H1 (cell line): ENCODE results near the gene EPN3. TPM values are rescaled to one million over a fixed set of nuclear protein-coding genes. Genes with fewer than 3 reads are reported as not detected.

ENCODE experiments used
- CTCF ChIA-PET: fragments of 300-600 bp; sonication (Branson Sonifier 250); formaldehyde crosslinking; loops from one replicate; lab custom pipeline; 2021; ENCODE audit not compliant: partially characterized antibody; lab: Charles Lee
- POLR2A ChIA-PET: fragments of 300-600 bp; sonication (Branson Sonifier 250); formaldehyde crosslinking; loops from one replicate; lab custom pipeline; 2021; ENCODE audit warnings: inconsistent platforms; ENCODE audit not compliant: partially characterized antibody; lab: Charles Lee
- DNase-seq, 2 experiments: peaks; one replicate each; pipeline versions ENCODE4 v3.0.0 to v3.0.0-alpha.2; 2010 to 2022; ENCODE audit warnings: low spot score in 2 of 2, low read depth in 1 of 2, mixed read lengths in 1 of 2
- FAIRE-seq: peaks from 2 replicates; lab custom pipeline; 2011; peaks lifted over from hg19 to GRCh38; lab: Jason Lieb, UNC
- H2AFZ ChIP-seq: 2 replicates; pipeline ENCODE4 v1.8.1; 2012; ENCODE audit warnings: low read length, inconsistent platforms
- H2AK5ac ChIP-seq: 2 replicates; pipeline ENCODE4 v1.6.1; 2013; ENCODE audit warnings: low read depth, low read length
- H2BK120ac ChIP-seq: replicated peaks from 2 replicates; pipeline ENCODE3; 2013; ENCODE audit warnings: low read depth, low read length, inconsistent platforms
- H2BK12ac ChIP-seq: 2 replicates; pipeline ENCODE4 v1.6.1; 2013; ENCODE audit warnings: low read depth, low read length
- H2BK15ac ChIP-seq: 2 replicates; pipeline ENCODE4 v1.6.1; 2013; ENCODE audit warnings: low read length
- H2BK20ac ChIP-seq: 2 replicates; pipeline ENCODE4 v1.6.1; 2013; ENCODE audit warnings: low read length
- H2BK5ac ChIP-seq: 2 replicates; pipeline ENCODE4 v1.6.1; 2013; ENCODE audit warnings: low read depth, low read length
- H3K14ac ChIP-seq: 2 replicates; pipeline ENCODE4 v1.6.1; 2013; ENCODE audit warnings: inconsistent platforms; ENCODE audit not compliant: insufficient read length
- H3K18ac ChIP-seq: 2 replicates; pipeline ENCODE4 v1.6.1; 2013; ENCODE audit warnings: low read length; ENCODE audit errors: extremely low read depth
- H3K23ac ChIP-seq: 2 replicates; pipeline ENCODE4 v1.6.1; 2013; ENCODE audit warnings: inconsistent platforms; ENCODE audit not compliant: insufficient read length
- H3K23me2 ChIP-seq: 2 replicates; pipeline ENCODE4 v1.6.1; 2013; ENCODE audit warnings: low read depth, low read length
- H3K27ac ChIP-seq: 2 replicates; pipeline ENCODE4 v1.6.1; 2011; ENCODE audit warnings: low read depth, low read length, inconsistent platforms
- H3K27me3 ChIP-seq, 4 experiments: replicated peaks in 1 of 4; 1 replicate in 1 of 4; 2 replicates in 3 of 4; pipeline versions ENCODE4 v1.6.1 to v1.8.1; 2011 to 2013; ENCODE audit warnings: low read length in 3 of 4, mild to moderate bottlenecking in 3 of 4, inconsistent platforms in 2 of 4, mixed read lengths in 2 of 4, moderate library complexity in 1 of 4; ENCODE audit not compliant: control insufficient read depth in 3 of 4, insufficient read depth in 3 of 4; ENCODE audit errors: extremely low read depth in 1 of 4
- H3K36me3 ChIP-seq, 4 experiments: 2 replicates each; pipeline versions ENCODE4 v1.6.1 to v1.8.1; 2011 to 2013; ENCODE audit warnings: mild to moderate bottlenecking in 4 of 4, low read length in 3 of 4, moderate library complexity in 2 of 4, control low read depth in 1 of 4, inconsistent platforms in 1 of 4; ENCODE audit not compliant: insufficient read depth in 4 of 4, control insufficient read depth in 2 of 4
- H3K4ac ChIP-seq: replicated peaks from 2 replicates; pipeline ENCODE3; 2013; ENCODE audit warnings: low read length, low read depth, mixed read lengths, inconsistent platforms; ENCODE audit not compliant: insufficient read length
- H3K4me1 ChIP-seq, 4 experiments: replicated peaks in 1 of 4; 1 replicate in 1 of 4; 2 replicates in 3 of 4; pipeline versions ENCODE4 v1.6.1 to v1.8.1; 2011 to 2013; ENCODE audit warnings: low read length in 3 of 4, inconsistent platforms in 2 of 4, mixed read lengths in 1 of 4; ENCODE audit not compliant: insufficient read depth in 4 of 4, control insufficient read depth in 3 of 4
- H3K4me2 ChIP-seq, 2 experiments: 2 replicates each; pipeline versions ENCODE4 v1.6.1 to v1.8.1; 2011 to 2013; ENCODE audit warnings: low read depth in 2 of 2, low read length in 2 of 2, control low read depth in 1 of 2, inconsistent platforms in 1 of 2, mild to moderate bottlenecking in 1 of 2; ENCODE audit not compliant: insufficient read depth in 1 of 2
- H3K4me3 ChIP-seq, 4 experiments: fragments of 200-600, 300-600 bp in 1 of 4; sonication (generic), shearing (Covaris generic), sonication (Bioruptor Twin) in 1 of 4; 2 replicates each; pipeline versions ENCODE4 v1.5.1 to v1.8.1; 2011 to 2016; ENCODE audit warnings: low read length in 4 of 4, low read depth in 3 of 4, control low read depth in 2 of 4, inconsistent platforms in 2 of 4, mild to moderate bottlenecking in 2 of 4, mixed read lengths in 1 of 4, moderate library complexity in 1 of 4; ENCODE audit not compliant: insufficient read depth in 2 of 4; ENCODE audit errors: extremely low read depth in 1 of 4
- H3K56ac ChIP-seq: replicated peaks from 2 replicates; pipeline ENCODE3; 2013; ENCODE audit warnings: low read depth, mild to moderate bottlenecking, mixed read lengths, low read length, inconsistent platforms; ENCODE audit not compliant: insufficient read length
- H3K79me1 ChIP-seq: 2 replicates; pipeline ENCODE4 v1.6.1; 2013; ENCODE audit warnings: low read depth, low read length, control low read depth
- H3K79me2 ChIP-seq, 2 experiments: 2 replicates each; pipeline versions ENCODE4 v1.6.1 to v1.8.1; 2012 to 2013; ENCODE audit warnings: low read length in 2 of 2, mild to moderate bottlenecking in 2 of 2, inconsistent platforms in 1 of 2; ENCODE audit not compliant: insufficient read depth in 2 of 2, control insufficient read depth in 1 of 2
- H3K9ac ChIP-seq, 4 experiments: replicated peaks in 1 of 4; 1 replicate in 1 of 4; 2 replicates in 3 of 4; pipeline versions ENCODE4 v1.6.1 to v1.8.1; 2011 to 2013; ENCODE audit warnings: low read depth in 3 of 4, low read length in 3 of 4, control low read depth in 2 of 4, mild to moderate bottlenecking in 2 of 4, moderate library complexity in 2 of 4, inconsistent platforms in 1 of 4; ENCODE audit errors: extremely low read depth in 1 of 4
- H3K9me3 ChIP-seq, 2 experiments: 2 replicates each; pipeline versions ENCODE4 v1.6.1 to v1.8.1; 2012 to 2013; ENCODE audit warnings: mild to moderate bottlenecking in 2 of 2, moderate library complexity in 2 of 2, control low read depth in 1 of 2, inconsistent platforms in 1 of 2, low read depth in 1 of 2, low read length in 1 of 2, mixed read lengths in 1 of 2; ENCODE audit not compliant: insufficient read depth in 2 of 2
- H4K20me1 ChIP-seq, 2 experiments: replicated peaks in 1 of 2; 2 replicates each; pipeline versions ENCODE3 to v1.8.1; 2011 to 2013; ENCODE audit warnings: inconsistent platforms in 2 of 2, low read length in 2 of 2, mild to moderate bottlenecking in 1 of 2; ENCODE audit not compliant: insufficient read depth in 2 of 2, control insufficient read depth in 1 of 2
- H4K5ac ChIP-seq: 2 replicates; pipeline ENCODE4 v1.6.1; 2013; ENCODE audit warnings: low read length, low read depth, mixed read lengths, inconsistent platforms; ENCODE audit not compliant: insufficient read length
- H4K8ac ChIP-seq: 2 replicates; pipeline ENCODE4 v1.8.0; 2013; ENCODE audit warnings: mild to moderate bottlenecking, moderate library complexity, low read length, inconsistent platforms; ENCODE audit not compliant: insufficient read depth; ENCODE audit errors: extremely low read depth
- H4K91ac ChIP-seq: replicated peaks from 2 replicates; pipeline ENCODE3; 2013; ENCODE audit warnings: low read length, mixed read lengths, inconsistent platforms; ENCODE audit not compliant: insufficient read length
- RNF2 ChIP-seq: fragments of 200-900, 300-1000 bp; sonication (generic); IDR thresholded peaks from 2 replicates; pipeline ENCODE4 v1.7.1; 2016; ENCODE audit warnings: borderline replicate concordance, low read depth, mild to moderate bottlenecking, antibody characterized with exemption, low read length; ENCODE audit not compliant: poor library complexity, severe bottlenecking; ENCODE audit errors: missing control alignments
- TAF1 ChIP-seq: IDR thresholded peaks from 2 replicates; pipeline ENCODE4 v1.6.1; 2011; ENCODE audit warnings: mild to moderate bottlenecking, low read depth, low read length
- WGBS, 2 experiments: shearing (Covaris generic) in 1 of 2; methylation state at CpG; one replicate each; pipeline versions ENCODE4 v1.1.6 to v1.1.7; 2013 to 2015; ENCODE audit warnings: low lambda C conversion rate in 2 of 2, mixed read lengths in 2 of 2, inconsistent platforms in 1 of 2, low coverage in 1 of 2, missing lambda C conversion rate in 1 of 2; ENCODE audit not compliant: insufficient replicate concordance in 2 of 2, insufficient coverage in 1 of 2, insufficient read length in 1 of 2; ENCODE audit errors: extremely low coverage in 1 of 2, missing lambda C conversion rate in 1 of 2; 5-methylcytosine and 5-hydroxymethylcytosine counted together
- polyA plus RNA-seq, 7 experiments: library from polyadenylated mRNA; depleted of rRNA in 3 of 7; stranded (reverse) in 5 of 7; unstranded in 2 of 7; fragments of >200 nt in 5 of 7; fragments of 200-250 nt in 2 of 7; gene quantifications; 1 replicate in 5 of 7; 2 replicates in 1 of 7; 4 replicates in 1 of 7; pipeline versions ENCODE4 v1.2.1 to v1.2.3, GENCODE V29; 2011 to 2013; ENCODE audit warnings: missing spikeins in 2 of 7, mixed read lengths in 2 of 7
- total RNA-seq: library from RNA; stranded (reverse); fragmentation: NEBNext Ultra II Directional; extraction: Animal tissue kit (Norgen Biotek cat#: 25700); gene quantifications from 2 replicates; pipeline ENCODE4 v1.2.1, GENCODE V29; 2021

The EPN3 gene
- total and polyA plus RNA-seq, 2 of the 8 experiments (the other 6 are each of a cell fraction or from before 2014, with no cell fraction given): 6.7 to 7.9 TPM

GRCh38 chr17:50488880-50489279 is 43.7 kb upstream of the EPN3 start:
- Histone ChIP-seq H2BK5ac (no peak overlapping the region), H3K9ac (no peak overlapping the region), H3K79me1 (no peaks in the 10 kb centered on the region), H3K27ac (no peak overlapping the region), H2AFZ (no peak overlapping the region), H3K4me1 (peaks cover 0 to 2% (median 0%) of the 10 kb centered on the region in 4 experiments; a peak in 2 of 7 replicates), H2AK5ac (no peak overlapping the region), H2BK20ac (no peak overlapping the region), H3K9me3 (no peaks in the 10 kb centered on the region), H3K56ac (no peak overlapping the region), H3K14ac (no peak overlapping the region), H3K23ac (no peak overlapping the region), H3K79me2 (no peaks in the 10 kb centered on the region), H4K91ac (no peak overlapping the region), H2BK120ac (no peak overlapping the region), H3K4me3 (no peak overlapping the region), H2BK15ac (no peak overlapping the region), H3K23me2 (no peaks in the 10 kb centered on the region), H3K4me2 (no peak overlapping the region), H2BK12ac (no peak overlapping the region), H3K18ac (no peak overlapping the region), H3K36me3 (peaks cover 0 to 10% (median 6%) of the 10 kb centered on the region in 4 experiments; a peak in 4 of 8 replicates), H4K5ac (no peak overlapping the region), H3K27me3 (no peaks in the 10 kb centered on the region), H4K20me1 (no peaks in the 10 kb centered on the region), H3K4ac (no peak overlapping the region), H4K8ac (no peak overlapping the region)
- no peak for TF ChIP-seq RNF2
- no peak for TF ChIP-seq TAF1
- DNase-seq (no peak), FAIRE-seq (no peak)
- CTCF ChIA-PET: interaction anchor here (0.9 to 9.2 kb wide), 7 partner anchors 9 to 137 kb away, joined by 3 to 116 read pairs (median 4); no protein-coding TSS in a partner anchor
- 89% methylated on average over 2 of the region's 2 CpGs; no CpG with 5 or more reads in 1 of the 2 experiments for WGBS, 2 experiments
- POLR2A ChIA-PET: interaction anchor here (1.2 kb wide), 1 partner anchor 26 kb away, joined by 5 read pairs; no protein-coding TSS in a partner anchor
